ENCODE results near the gene PDE6H. TPM values are rescaled to one million over a fixed set of nuclear protein-coding genes. Genes with fewer than 3 reads are reported as not detected.

The PDE6H gene
- total and polyA plus RNA-seq, 12 donors, result not detected

DNA sequence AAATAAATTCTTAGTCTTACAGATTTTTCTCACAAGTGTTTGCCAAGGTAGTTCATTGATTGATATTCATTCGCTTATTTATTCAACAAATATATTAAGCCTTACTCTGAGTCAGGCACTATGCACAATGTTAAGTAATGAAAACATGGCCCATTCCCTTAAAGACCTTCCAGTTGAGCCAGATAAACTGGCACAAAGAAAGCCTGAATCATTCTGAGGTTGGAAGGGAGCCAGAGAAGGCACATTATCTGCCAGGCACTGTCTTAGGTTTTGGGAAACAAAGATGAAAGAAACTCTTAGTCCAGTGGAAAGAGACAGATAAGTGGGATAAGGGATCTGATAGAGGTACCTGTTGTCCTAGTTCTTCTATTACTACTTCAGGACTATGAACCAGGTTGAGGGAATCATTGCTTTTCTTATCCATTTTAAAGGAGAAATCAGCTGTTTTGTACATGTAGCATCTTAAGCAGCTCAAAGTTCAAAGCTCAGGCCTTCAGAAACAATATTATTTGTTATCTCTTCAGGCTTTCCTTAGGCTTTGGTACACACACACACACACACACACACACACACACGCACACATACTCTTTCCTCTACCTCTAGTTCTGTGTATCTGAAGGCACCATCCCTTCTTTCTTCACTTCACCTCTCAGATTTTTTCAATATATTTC lies 27.0 kb downstream of the PDE6H start:
- ATAC-seq (no peak), DNase-seq (no peak)
- peaks cover 3 to 23% (median 16%) of the 10 kb centered on the region in 9 donors for H3K4me1 ChIP-seq
- no peaks in the 10 kb centered on the region for H3K36me3 ChIP-seq
- no peak overlapping the region for H3K27ac ChIP-seq
- peaks cover 0 to 7% (median 0%) of the 10 kb centered on the region in 7 donors for H3K27me3 ChIP-seq
- peaks cover 0 to 3% (median 0%) of the 10 kb centered on the region in 11 donors for H3K9me3 ChIP-seq
- TF ChIP-seq, protein P1, sequence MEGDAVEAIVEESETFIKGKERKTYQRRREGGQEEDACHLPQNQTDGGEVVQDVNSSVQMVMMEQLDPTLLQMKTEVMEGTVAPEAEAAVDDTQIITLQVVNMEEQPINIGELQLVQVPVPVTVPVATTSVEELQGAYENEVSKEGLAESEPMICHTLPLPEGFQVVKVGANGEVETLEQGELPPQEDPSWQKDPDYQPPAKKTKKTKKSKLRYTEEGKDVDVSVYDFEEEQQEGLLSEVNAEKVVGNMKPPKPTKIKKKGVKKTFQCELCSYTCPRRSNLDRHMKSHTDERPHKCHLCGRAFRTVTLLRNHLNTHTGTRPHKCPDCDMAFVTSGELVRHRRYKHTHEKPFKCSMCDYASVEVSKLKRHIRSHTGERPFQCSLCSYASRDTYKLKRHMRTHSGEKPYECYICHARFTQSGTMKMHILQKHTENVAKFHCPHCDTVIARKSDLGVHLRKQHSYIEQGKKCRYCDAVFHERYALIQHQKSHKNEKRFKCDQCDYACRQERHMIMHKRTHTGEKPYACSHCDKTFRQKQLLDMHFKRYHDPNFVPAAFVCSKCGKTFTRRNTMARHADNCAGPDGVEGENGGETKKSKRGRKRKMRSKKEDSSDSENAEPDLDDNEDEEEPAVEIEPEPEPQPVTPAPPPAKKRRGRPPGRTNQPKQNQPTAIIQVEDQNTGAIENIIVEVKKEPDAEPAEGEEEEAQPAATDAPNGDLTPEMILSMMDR (IDR thresholded peaks at IDR 0.05), result no peak
- WGBS, 2 donors, result 90 to 99% methylated on average over 2 of the region's 2 CpGs
- no peak overlapping the region for H3K4me3 ChIP-seq
- intact Hi-C loops (cut with DNase I), result loop anchor here in 8 of 10 donors (5.0 to 10.0 kb wide), 11 partner anchors 55 to 745 kb away; partner anchors contain the start of gene RERG (in 6 of the 8)

DNA sequence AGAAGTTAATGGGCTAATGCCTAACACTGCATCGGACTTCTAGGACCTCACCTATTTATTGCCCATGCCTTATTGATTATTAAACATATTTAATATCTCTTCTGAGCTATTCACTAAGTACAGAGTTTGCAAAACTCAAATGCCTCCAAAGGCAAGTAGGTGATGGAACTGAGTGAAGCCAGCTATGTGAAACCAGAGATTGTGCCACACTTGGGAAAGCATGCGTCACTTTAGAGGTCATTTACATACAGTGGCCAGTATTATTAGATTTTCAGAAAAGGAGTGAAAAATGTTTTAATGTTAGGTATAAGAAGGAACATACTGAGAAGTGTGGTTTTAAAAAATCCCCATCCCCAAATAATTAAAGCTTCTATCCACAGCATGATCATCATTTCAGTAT lies 27.7 kb downstream of the PDE6H start:
- TF ChIP-seq, protein P1 (IDR thresholded peaks at IDR 0.05), result no peak
- WGBS, 2 donors, result 87 to 93% methylated on average over 2 of the region's 2 CpGs
- Histone ChIP-seq H3K27me3 (peaks cover 0 to 10% (median 0%) of the 10 kb centered on the region in 7 donors), H3K9me3 (peaks cover 0 to 3% (median 0%) of the 10 kb centered on the region in 11 donors), H3K36me3 (no peaks in the 10 kb centered on the region), H3K27ac (no peak overlapping the region), H3K4me1 (peaks cover 3 to 16% (median 13%) of the 10 kb centered on the region in 9 donors), H3K4me3 (no peak overlapping the region)
- no peak for ATAC-seq
- no peak for DNase-seq
- intact Hi-C loops (cut with DNase I), result loop anchor here in 3 of 10 donors (5.0 to 10.0 kb wide), 2 partner anchors 144 to 222 kb away; partner anchors contain the start of gene RERG (in 3 of the 3)

DNA sequence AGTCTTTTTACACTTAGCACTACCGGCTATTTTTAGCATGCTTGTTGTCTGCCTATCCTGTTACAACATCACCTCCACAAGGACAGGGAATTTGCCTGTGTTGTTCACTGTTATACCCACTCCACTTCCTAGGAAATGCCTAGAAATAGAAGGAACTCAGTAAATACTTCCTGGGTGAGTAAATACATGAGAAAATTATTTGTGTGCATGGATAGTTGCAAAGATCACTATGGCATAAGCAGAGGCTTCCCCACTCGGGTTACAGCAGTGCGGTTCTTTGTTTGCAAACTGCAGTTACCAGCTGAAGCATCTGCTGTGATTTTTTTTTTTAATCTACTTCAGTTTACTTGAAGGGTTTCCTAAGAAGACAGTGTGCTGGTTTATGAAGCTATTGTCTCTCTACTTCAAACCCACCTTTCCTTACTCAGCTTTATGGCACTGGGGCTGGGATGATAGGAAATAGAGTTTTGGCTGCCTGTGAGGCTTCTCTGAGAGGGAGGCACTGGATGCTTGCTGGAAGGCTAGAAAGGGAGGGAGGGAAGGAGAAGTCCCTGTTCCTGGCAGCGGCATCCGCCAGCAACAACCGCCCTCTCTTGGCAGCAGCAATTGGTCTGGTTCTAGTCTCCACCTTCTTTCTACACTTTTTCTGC lies 29.0 kb downstream of the PDE6H start:
- no peak overlapping the region for H3K27ac ChIP-seq
- 11 to 16% methylated on average over 6 of the region's 6 CpGs for WGBS, 2 donors

DNA sequence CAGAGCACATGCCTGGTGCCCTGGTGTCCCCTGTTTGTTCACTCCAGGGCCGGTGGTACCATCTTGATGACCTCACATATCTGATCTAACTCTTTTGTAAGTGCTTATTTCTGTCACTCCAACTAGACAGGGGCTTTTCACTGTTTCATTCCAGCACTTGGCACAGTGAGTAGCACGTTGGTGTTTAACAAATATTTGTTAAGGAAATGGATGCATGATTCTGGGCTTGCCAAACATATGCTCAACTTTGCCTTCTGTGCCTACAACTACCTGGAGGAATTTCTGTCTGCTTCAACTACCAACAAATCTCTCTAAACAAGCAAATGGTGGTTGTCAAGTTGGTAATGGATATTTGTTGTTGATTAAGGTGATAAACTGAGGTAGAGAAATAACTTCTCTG lies 31.6 kb downstream of the PDE6H start:
- no peak for DNase-seq
- ATAC-seq, result no peak
- no peak overlapping the region for H3K4me3 ChIP-seq
- peaks cover 3 to 14% (median 11%) of the 10 kb centered on the region in 9 donors for H3K4me1 ChIP-seq
- intact Hi-C loops (cut with DNase I), result loop anchor here in 3 of 10 donors (5.0 to 10.0 kb wide), 2 partner anchors 140 to 218 kb away; partner anchors contain the start of gene RERG (in 3 of the 3)
- peaks cover 0 to 20% (median 8%) of the 10 kb centered on the region in 7 donors for H3K27me3 ChIP-seq
- H3K36me3 ChIP-seq, result no peaks in the 10 kb centered on the region
- TF ChIP-seq, protein P1 (IDR thresholded peaks at IDR 0.05), result no peak
- WGBS, 2 donors, result 43 to 60% methylated on average over 2 of the region's 2 CpGs
- H3K27ac ChIP-seq, result no peak overlapping the region
- H3K9me3 ChIP-seq, result no peaks in the 10 kb centered on the region

More for the DNA sequence above, 29.0 kb downstream of the PDE6H start:
- intact Hi-C loops (cut with DNase I), result loop anchor here in 3 of 10 donors (5.0 to 10.0 kb wide), 2 partner anchors 143 to 220 kb away; partner anchors contain the start of gene RERG (in 3 of the 3)
- peaks cover 3 to 14% (median 11%) of the 10 kb centered on the region in 9 donors for H3K4me1 ChIP-seq
- TF ChIP-seq, protein P1 (IDR thresholded peaks at IDR 0.05), result no peak
- peak in 7 of 8 donors; percentile 66 to 93 (median 73) for ATAC-seq
- H3K27me3 ChIP-seq, result peaks cover 0 to 11% (median 0%) of the 10 kb centered on the region in 7 donors
- H3K36me3 ChIP-seq, result no peaks in the 10 kb centered on the region
- H3K4me3 ChIP-seq, result no peak overlapping the region
- H3K9me3 ChIP-seq, result no peaks in the 10 kb centered on the region
- DNase-seq, result peak; percentile 23 to 40

All from heart right ventricle (tissue), 16 donors.